HCT116 (cell line): Measurements from ENCODE around the gene PTH2. TPM values are rescaled to one million over a fixed set of nuclear protein-coding genes. Genes with fewer than 3 reads are reported as not detected.

Experiments used
- ATAC-seq: fragments of 200-7000 bp; cut with Tn5 transposase; 2 replicates; pipeline ENCODE4 v1.9.1; 2020; ENCODE audit warnings: mild to moderate bottlenecking, moderate library complexity
- BruUV-seq: library from RNA; stranded (reverse); fragments of 400-500 nt; replicated peaks from 2 replicates; lab custom pipeline; 2021; lab: Mats Ljungman, UMichigan
- CTCF ChIA-PET: fragments of 300-600 bp; sonication (Branson Sonifier 250); formaldehyde crosslinking; loops from one replicate; lab custom pipeline; 2021; ENCODE audit warnings: antibody characterized with exemption; lab: Charles Lee
- POLR2A ChIA-PET: fragments of 300-600, 350-600 bp; sonication (Branson Sonifier 250); formaldehyde crosslinking; loops from one replicate; lab custom pipeline; 2021; ENCODE audit warnings: antibody characterized with exemption; lab: Charles Lee
- RAD21 ChIA-PET, 2 experiments: fragments of 300-600 bp; sonication (Branson Sonifier 250); formaldehyde crosslinking; loops; one replicate each; lab custom pipeline; 2023; ENCODE audit warnings: low total read pairs in 2 of 2; ENCODE audit not compliant: uncharacterized antibody in 2 of 2, unreplicated experiment in 2 of 2, low non-redundant PET in 1 of 2; lab: Charles Lee
- DNase-seq: peaks from one replicate; pipeline ENCODE4 v3.0.0-alpha.2; 2010; ENCODE audit warnings: low read depth, low spot score
- H2AFZ ChIP-seq: fragments of 200-600 bp; shearing (Covaris generic), sonication (generic); 2 replicates; pipeline ENCODE4 v1.6.1; 2017; ENCODE audit warnings: low read depth, mixed run types, mixed read lengths, antibody characterized with exemption, low read length; ENCODE audit not compliant: poor library complexity, severe bottlenecking
- H3K27ac ChIP-seq: 2 replicates; pipeline ENCODE4 v1.5.1; 2012; ENCODE audit warnings: low read depth, low read length
- H3K27me3 ChIP-seq: fragments of 200-600 bp; sonication (generic); 2 replicates; pipeline ENCODE4 v1.6.1; 2016; ENCODE audit warnings: mixed run types, low read length, mixed read lengths; ENCODE audit not compliant: insufficient read depth
- H3K36me3 ChIP-seq, 2 experiments: fragments of 200-500 bp in 1 of 2; fragments of 200-600 bp in 1 of 2; sonication (Bioruptor generic) in 1 of 2; sonication (generic) in 1 of 2; 2 replicates each; pipeline versions ENCODE4 v1.5.1 to v1.6.1; 2014 to 2016; ENCODE audit warnings: low read length in 2 of 2, inconsistent platforms in 1 of 2, mixed read lengths in 1 of 2, mixed run types in 1 of 2; ENCODE audit not compliant: insufficient read depth in 2 of 2, control insufficient read depth in 1 of 2
- H3K4me1 ChIP-seq, 2 experiments: fragments of 200-600 bp in 1 of 2; sonication (generic) in 1 of 2; 2 replicates each; pipeline versions ENCODE4 v1.5.1 to v1.6.1; 2012 to 2017; ENCODE audit warnings: low read length in 2 of 2, inconsistent platforms in 1 of 2, mild to moderate bottlenecking in 1 of 2, mixed read lengths in 1 of 2, mixed run types in 1 of 2, moderate library complexity in 1 of 2; ENCODE audit not compliant: insufficient read depth in 2 of 2, control insufficient read depth in 1 of 2
- H3K4me2 ChIP-seq: fragments of 200-600 bp; sonication (generic); 2 replicates; pipeline ENCODE4 v1.6.1; 2017; ENCODE audit warnings: mixed run types, low read length, mixed read lengths
- H3K4me3 ChIP-seq, 2 experiments: fragments of 200-600 bp in 1 of 2; sonication (generic) in 1 of 2; replicated peaks in 1 of 2; 2 replicates each; pipeline ENCODE4 v1.5.1; 2011 to 2016; ENCODE audit warnings: low read length in 2 of 2, control low read depth in 1 of 2, low read depth in 1 of 2, mild to moderate bottlenecking in 1 of 2, mixed read lengths in 1 of 2, mixed run types in 1 of 2
- H3K79me2 ChIP-seq: fragments of 200-600 bp; sonication (generic); 2 replicates; pipeline ENCODE4 v1.6.1; 2017; ENCODE audit warnings: mild to moderate bottlenecking, mixed run types, low read length, moderate library complexity, mixed read lengths; ENCODE audit not compliant: insufficient read depth
- H3K9ac ChIP-seq: fragments of 200-600 bp; sonication (generic); 2 replicates; pipeline ENCODE4 v1.6.1; 2016; ENCODE audit warnings: low read length, mixed read lengths
- H3K9me2 ChIP-seq: fragments of 200-600 bp; sonication (generic), shearing (Covaris generic); 2 replicates; pipeline ENCODE4 v1.6.1; 2017; ENCODE audit warnings: mixed run types, mild to moderate bottlenecking, moderate library complexity; ENCODE audit not compliant: insufficient read depth
- H3K9me3 ChIP-seq, 2 experiments: fragments of 200-500 bp in 1 of 2; fragments of 200-600 bp in 1 of 2; sonication (Bioruptor generic) in 1 of 2; sonication (generic) in 1 of 2; 2 replicates each; pipeline ENCODE4 v1.6.1; 2014 to 2017; ENCODE audit warnings: low read length in 2 of 2, mixed read lengths in 2 of 2, inconsistent platforms in 1 of 2, low read depth in 1 of 2, mild to moderate bottlenecking in 1 of 2, mixed run types in 1 of 2, moderate library complexity in 1 of 2; ENCODE audit not compliant: control insufficient read depth in 1 of 2, insufficient read depth in 1 of 2
- H4K20me1 ChIP-seq: fragments of 200-600 bp; sonication (generic), shearing (Covaris generic); 2 replicates; pipeline ENCODE4 v1.6.1; 2017; ENCODE audit warnings: mixed run types, mild to moderate bottlenecking, moderate library complexity; ENCODE audit not compliant: insufficient read depth
- CBX3 ChIP-seq: IDR thresholded peaks from 2 replicates; pipeline ENCODE4 v1.6.1; 2012; ENCODE audit warnings: low read depth
- CEBPB ChIP-seq: IDR thresholded peaks from 2 replicates; pipeline ENCODE4 v1.6.1; 2012; ENCODE audit warnings: low read depth
- EGR1 ChIP-seq: IDR thresholded peaks from 2 replicates; pipeline ENCODE4 v1.6.1; 2012; ENCODE audit warnings: low read depth
- ELF1 ChIP-seq: IDR thresholded peaks from 2 replicates; pipeline ENCODE4 v1.6.1; 2012; ENCODE audit warnings: low read depth, borderline replicate concordance
- EZH2 ChIP-seq: fragments of 200-600 bp; sonication (generic); IDR thresholded peaks from 2 replicates; pipeline ENCODE4 v1.6.1; 2017; ENCODE audit warnings: antibody characterized with exemption, mixed run types
- FOSL1 ChIP-seq: IDR thresholded peaks from 2 replicates; pipeline ENCODE4 v1.6.1; 2012; ENCODE audit warnings: low read depth
- JUND ChIP-seq: IDR thresholded peaks from 2 replicates; pipeline ENCODE4 v1.6.1; 2012
- MAX ChIP-seq: IDR thresholded peaks from 2 replicates; pipeline ENCODE4 v1.6.1; 2012
- POLR2A ChIP-seq: IDR thresholded peaks from 2 replicates; pipeline ENCODE4 v1.7.0; 2011; ENCODE audit warnings: borderline replicate concordance; ENCODE audit not compliant: insufficient read depth, insufficient read length; ENCODE audit errors: extremely low read depth
- POLR2AphosphoS5 ChIP-seq: IDR thresholded peaks from 2 replicates; pipeline ENCODE4 v1.6.1; 2011; ENCODE audit warnings: mild to moderate bottlenecking, low read depth, low read length, moderate library complexity
- RAD21 ChIP-seq: IDR thresholded peaks from 2 replicates; pipeline ENCODE4 v1.6.1; 2012; ENCODE audit warnings: low read depth, mild to moderate bottlenecking
- SP1 ChIP-seq: IDR thresholded peaks from 2 replicates; pipeline ENCODE4 v1.6.1; 2012; ENCODE audit warnings: low read depth
- SRF ChIP-seq: IDR thresholded peaks from 2 replicates; pipeline ENCODE4 v1.6.1; 2012; ENCODE audit warnings: low read depth
- TCF7L2 ChIP-seq: IDR thresholded peaks from 2 replicates; pipeline ENCODE4 v1.7.0; 2011; ENCODE audit warnings: borderline replicate concordance, inconsistent platforms; ENCODE audit not compliant: insufficient read depth, insufficient read length; ENCODE audit errors: extremely low read depth
- YY1 ChIP-seq: IDR thresholded peaks from 2 replicates; pipeline ENCODE4 v1.6.1; 2011; ENCODE audit warnings: low read length, low read depth, moderate library complexity, mild to moderate bottlenecking; ENCODE audit not compliant: insufficient replicate concordance; ENCODE audit errors: extremely low read depth
- ZBTB33 ChIP-seq: IDR thresholded peaks from 2 replicates; pipeline ENCODE4 v1.6.1; 2011; ENCODE audit warnings: mild to moderate bottlenecking, low read length, moderate library complexity; ENCODE audit not compliant: insufficient replicate concordance; ENCODE audit errors: extremely low read depth
- ZFX ChIP-seq: fragments of 450-650 bp; IDR thresholded peaks from 2 replicates; pipeline ENCODE4 v1.6.1; 2017
- ZNF274 ChIP-seq: fragments of 200-500 bp; sonication (Bioruptor generic); IDR thresholded peaks from 2 replicates; pipeline ENCODE4 v1.6.1; 2014; ENCODE audit warnings: mild to moderate bottlenecking, low read depth, low read length, inconsistent platforms
- intact Hi-C: fragments of 100-400 bp; cut with micrococcal nuclease; formaldehyde crosslinking; loops from 2 replicates; pipeline ENCODE4 v1.10.0; 2022
- total RNA-seq: library from RNA; stranded (reverse); gene quantifications from one replicate; pipeline ENCODE4 v1.2.1, GENCODE V29; 2021; ENCODE audit not compliant: unreplicated experiment
- TF ChIP-seq, protein P1 (sequence below), 3 experiments: fragments of 200-600 bp in 1 of 3; sonication (generic) in 1 of 3; IDR thresholded peaks in 2 of 3; conservative IDR thresholded peaks in 1 of 3; 2 replicates each; pipeline ENCODE4 v1.5.1; 2012 to 2017; ENCODE audit warnings: low read depth in 2 of 3, low read length in 2 of 3, antibody characterized with exemption in 1 of 3, borderline replicate concordance in 1 of 3, control low read depth in 1 of 3, mild to moderate bottlenecking in 1 of 3, mixed read lengths in 1 of 3, mixed run types in 1 of 3, moderate library complexity in 1 of 3; ENCODE audit not compliant: insufficient read depth in 1 of 3

Gene PTH2
- total RNA-seq, 1 experiment from 2014 or later = 9.5 TPM

DNA sequence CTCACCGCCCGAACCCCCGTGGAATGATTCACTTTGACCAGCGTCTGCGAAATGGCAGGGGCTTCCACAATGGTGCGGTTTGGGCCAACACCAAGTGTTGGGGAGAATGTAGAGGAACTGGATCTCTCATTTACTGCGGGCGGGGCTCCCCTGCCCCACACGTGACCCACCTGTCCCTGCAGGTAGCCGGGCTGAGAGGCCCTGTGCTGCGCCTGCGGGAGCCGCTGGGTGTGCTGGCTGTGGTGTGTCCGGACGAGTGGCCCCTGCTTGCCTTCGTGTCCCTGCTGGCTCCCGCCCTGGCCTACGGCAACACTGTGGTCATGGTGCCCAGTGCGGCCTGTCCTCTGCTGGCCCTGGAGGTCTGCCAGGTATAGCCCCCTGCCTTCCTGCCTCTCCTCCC is 45.0 kb upstream of the PTH2 start:
- Histone ChIP-seq H2AFZ (no peak overlapping the region), H4K20me1 (no peaks in the 10 kb centered on the region), H3K9me3 (no peaks in the 10 kb centered on the region), H3K36me3 (no peaks in the 10 kb centered on the region; a peak in 1 of 4 replicates), H3K27ac (no peak overlapping the region; the same call in 1 of the 2 replicates), H3K4me1 (peaks cover 24 to 32% of the 10 kb centered on the region in 2 experiments), H3K4me2 (no peak overlapping the region), H3K9me2 (no peaks in the 10 kb centered on the region), H3K9ac (no peak overlapping the region), H3K27me3 (no peaks in the 10 kb centered on the region), H3K4me3 (no peak overlapping the region), H3K79me2 (no peaks in the 10 kb centered on the region)
- ChIA-PET RAD21 (no interaction called here), POLR2A (no interaction called here), CTCF (no interaction called here)
- BruUV-seq = no TSS peak
- ATAC-seq (no peak), DNase-seq (no peak)
- intact Hi-C loops = no loop called here
- TF ChIP-seq POLR2A = no peak
- no peak for TF ChIP-seq CBX3
- TF ChIP-seq EGR1 = no peak
- TF ChIP-seq EZH2 = no peak
- TF ChIP-seq, protein P1, sequence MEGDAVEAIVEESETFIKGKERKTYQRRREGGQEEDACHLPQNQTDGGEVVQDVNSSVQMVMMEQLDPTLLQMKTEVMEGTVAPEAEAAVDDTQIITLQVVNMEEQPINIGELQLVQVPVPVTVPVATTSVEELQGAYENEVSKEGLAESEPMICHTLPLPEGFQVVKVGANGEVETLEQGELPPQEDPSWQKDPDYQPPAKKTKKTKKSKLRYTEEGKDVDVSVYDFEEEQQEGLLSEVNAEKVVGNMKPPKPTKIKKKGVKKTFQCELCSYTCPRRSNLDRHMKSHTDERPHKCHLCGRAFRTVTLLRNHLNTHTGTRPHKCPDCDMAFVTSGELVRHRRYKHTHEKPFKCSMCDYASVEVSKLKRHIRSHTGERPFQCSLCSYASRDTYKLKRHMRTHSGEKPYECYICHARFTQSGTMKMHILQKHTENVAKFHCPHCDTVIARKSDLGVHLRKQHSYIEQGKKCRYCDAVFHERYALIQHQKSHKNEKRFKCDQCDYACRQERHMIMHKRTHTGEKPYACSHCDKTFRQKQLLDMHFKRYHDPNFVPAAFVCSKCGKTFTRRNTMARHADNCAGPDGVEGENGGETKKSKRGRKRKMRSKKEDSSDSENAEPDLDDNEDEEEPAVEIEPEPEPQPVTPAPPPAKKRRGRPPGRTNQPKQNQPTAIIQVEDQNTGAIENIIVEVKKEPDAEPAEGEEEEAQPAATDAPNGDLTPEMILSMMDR (IDR thresholded peaks at IDR 0.05 in 2 of 3, conservative IDR thresholded peaks at IDR 0.05 in 1 of 3; ENCODE audit: borderline replicate concordance in 1 of 3, insufficient read depth in 1 of 3, low read depth in 2 of 3, low read length in 2 of 3) = no peak
- TF ChIP-seq ZNF274 = no peak
- no peak for TF ChIP-seq ZBTB33
- TF ChIP-seq FOSL1 = no peak
- no peak for TF ChIP-seq SRF
- no peak for TF ChIP-seq SP1
- no peak for TF ChIP-seq POLR2AphosphoS5
- TF ChIP-seq RAD21 = no peak
- no peak for TF ChIP-seq MAX
- TF ChIP-seq CEBPB = no peak
- TF ChIP-seq TCF7L2 = no peak
- no peak for TF ChIP-seq JUND
- TF ChIP-seq YY1 = no peak
- no peak for TF ChIP-seq ZFX
- TF ChIP-seq ELF1 = no peak
